Umbilical cord (tissue), 2 donors: ENCODE data around the gene PGLYRP4. TPM values are rescaled to one million over a fixed set of nuclear protein-coding genes. Genes with fewer than 3 reads are reported as not detected.

Experiments
- DNase-seq: peaks from one replicate; pipeline ENCODE4 v3.0.0-alpha.2; 2015; ENCODE audit warnings: low spot score
- total RNA-seq: library from RNA; depleted of rRNA; stranded (reverse); fragments of >200 nt; gene quantifications from one replicate; pipeline ENCODE4 v1.2.3, GENCODE V29; 2014; ENCODE audit warnings: low replicate concordance; ENCODE audit not compliant: insufficient read depth

Gene PGLYRP4, protein sequence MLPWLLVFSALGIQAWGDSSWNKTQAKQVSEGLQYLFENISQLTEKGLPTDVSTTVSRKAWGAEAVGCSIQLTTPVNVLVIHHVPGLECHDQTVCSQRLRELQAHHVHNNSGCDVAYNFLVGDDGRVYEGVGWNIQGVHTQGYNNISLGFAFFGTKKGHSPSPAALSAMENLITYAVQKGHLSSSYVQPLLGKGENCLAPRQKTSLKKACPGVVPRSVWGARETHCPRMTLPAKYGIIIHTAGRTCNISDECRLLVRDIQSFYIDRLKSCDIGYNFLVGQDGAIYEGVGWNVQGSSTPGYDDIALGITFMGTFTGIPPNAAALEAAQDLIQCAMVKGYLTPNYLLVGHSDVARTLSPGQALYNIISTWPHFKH
- total RNA-seq, result 0.48 TPM

DNA sequence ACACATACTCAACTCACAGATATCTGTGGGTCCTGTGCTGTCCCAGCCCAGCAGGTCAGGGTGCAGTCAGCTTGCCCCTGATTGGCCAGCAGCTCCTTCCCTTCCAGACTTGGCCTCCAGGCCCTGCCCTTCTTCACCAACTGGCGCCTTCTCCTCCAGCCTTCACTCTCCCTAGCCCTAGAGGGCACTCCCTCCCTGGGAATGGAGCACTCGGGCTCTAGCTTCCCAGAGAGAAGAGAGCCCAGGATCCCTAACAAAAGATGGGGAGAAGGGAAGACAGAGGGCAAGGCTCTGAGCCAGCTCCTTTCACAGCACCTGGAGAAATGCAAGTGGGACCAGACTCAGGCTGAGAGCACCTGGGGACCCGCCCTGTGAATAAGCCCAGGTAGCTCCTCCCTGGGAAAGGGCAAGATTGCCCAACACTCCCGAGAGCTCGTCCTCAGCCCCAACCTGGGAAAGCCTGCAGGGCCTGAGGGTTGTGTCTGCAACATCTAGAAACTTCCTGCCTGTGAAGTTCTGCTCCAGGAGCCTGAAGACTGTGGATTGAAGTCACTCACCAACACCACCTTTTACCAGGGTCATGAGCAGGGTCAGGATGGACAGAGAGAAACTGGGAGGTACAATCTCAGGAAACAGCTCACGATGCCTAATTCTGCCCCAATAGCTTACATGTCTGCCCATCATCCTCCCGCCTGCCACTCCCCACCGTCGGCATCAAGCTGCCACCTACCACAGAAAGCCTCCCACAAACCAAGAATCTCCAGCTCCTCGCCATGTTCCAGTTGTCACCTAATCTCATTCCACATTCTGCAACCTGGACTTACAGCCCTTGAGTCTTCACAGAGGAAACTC lies at the start of gene PGLYRP4:
Gene PGLYRP4, minus strand, starts transcription at position 331 of the 852 bp plus-strand sequence. CDS start 909 bp downstream, outside the sequence.
- DNase-seq, result no peak

DNA sequence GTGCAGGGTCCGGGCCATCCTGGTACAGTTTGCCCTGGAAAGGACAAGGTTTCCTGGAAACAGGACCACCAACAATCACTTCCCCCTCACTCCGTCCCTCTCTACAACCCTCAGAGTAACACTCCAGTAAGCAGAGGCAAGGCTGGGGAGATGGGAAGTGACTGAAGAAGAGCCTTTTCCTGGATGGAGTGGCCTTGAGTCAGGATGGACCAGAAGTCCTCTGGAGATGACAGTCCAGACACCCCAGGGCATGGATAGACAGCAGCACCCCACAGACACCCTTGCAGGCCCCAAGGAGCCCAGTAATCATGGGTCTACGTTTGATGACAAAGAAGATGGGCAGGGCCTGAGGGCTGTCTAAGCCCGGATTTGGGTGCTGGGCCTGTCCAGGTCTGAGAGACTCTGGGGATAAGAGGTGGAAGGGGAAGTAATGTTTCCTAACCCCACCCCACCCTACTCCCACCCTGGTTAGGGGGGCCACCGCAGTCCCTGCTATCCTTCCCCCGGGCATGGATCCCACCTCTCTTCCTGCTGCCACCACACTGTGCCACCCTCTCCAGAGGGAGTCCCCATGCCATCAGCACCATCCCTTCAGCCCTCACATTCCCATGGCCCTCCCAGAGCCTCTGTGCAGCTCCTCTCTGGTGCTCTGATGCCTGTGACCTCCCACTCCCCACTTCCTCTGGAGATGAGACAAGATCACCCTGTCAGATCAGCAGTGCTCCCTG lies 49.4 kb upstream of the PGLYRP4 start:
- no peak for DNase-seq

DNA sequence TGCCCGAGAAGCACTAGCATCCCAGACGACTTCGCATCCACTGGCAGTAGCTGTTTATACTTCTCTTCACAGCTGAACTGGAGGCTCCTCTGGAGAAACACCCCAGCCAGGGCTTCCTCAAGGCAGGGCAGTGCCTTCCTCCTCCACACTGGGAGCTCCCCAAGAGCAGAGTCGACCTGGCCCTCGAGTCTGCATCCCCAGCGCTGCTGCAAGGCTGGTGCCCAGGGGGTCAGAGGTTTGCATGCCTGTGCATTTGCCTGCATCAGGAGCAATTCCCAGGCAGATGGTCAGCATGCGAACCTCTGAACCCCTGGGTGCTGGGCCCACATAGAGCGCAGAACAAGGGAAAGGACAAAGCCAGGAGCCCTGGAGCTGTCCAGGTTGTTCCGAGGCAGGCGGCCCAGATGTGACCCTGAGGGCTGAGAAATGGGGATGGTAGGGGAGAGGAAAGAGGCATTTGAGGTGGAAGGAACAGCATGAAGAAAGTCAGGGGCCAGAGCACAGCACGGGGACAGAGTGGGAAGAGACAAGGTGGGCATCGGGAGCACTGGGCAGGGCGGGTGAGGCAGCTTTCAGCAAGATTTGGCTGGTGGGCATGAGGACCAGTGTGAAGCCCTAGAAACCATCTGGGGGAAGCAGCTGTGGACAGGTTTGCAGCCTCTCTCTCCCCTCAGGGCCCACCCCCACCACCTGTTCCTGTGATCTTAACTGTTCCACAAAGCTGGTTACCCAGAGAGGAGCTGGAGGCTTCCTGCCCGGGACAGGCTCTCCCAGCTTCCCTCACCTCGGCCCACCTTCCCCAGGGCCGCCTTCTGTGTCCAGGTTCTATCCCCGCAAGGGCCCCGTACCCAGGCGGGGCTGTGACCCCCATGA lies 48.6 kb upstream of the PGLYRP4 start:
- no peak for DNase-seq

DNA sequence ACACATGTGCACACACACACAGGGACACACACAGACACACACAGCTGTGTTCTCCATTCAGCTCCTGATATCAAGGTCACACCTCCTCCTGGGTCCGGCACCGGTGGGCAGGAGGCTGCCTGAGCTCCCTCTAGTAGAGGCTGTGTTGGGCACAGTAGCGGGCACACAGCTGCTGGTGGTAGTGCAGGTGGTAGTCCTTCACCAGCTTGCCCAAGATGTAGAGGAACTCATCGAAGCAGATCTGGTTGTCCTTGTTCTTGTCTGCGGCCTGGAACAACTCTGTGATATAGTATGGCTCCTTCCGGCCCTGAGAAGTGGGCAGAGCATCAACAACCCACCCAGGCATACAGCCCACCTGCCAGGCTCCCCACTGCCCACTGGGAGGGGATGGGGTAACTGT lies 47.8 kb upstream of the PGLYRP4 start:
- DNase-seq, result no peak

DNA sequence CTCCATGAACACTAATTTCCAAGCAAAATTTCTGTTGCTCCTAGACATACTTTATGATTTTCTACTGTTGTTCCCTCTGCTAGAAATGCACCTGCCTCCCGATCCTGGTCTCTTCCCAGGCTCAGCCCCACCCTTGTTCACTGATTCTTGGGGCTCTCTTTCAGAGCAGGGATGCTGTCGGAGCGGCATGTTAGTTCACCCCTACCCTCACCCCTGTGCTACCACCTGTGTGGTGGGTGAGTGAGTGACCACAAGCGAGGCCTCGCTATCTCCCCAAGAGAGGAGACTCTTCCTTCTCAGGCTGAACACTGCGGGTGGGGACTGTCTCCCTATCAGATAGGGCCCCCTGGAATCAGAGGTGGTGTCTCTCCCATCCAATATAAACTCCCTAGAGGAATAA lies 47.1 kb upstream of the PGLYRP4 start:
- no peak for DNase-seq

DNA sequence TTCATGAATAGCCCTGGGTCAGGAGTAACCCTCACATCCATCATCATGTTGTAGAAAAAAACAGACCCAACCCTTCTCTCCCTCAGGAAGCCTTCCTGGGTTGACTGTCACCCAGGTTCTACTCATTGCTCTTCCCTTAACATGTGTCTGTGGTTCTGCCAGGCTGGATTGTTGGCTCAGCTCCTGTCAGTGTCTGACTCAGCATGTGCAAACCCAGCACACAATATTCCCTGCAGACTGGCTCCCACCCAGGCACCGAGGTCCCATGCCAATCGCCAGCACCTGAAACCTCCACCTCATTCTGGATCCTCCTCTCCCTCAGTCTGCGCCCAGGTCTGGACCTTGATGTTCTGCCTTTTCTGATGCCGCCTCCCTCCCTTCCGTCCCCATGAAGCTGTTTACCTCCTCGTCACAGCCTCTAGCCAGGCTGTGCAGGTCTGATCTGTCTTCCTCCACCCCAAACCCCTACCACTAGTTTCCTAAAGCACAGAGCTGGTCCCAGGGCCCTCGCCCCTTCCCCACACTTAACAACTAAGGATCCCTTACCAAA lies 46.6 kb upstream of the PGLYRP4 start:
- DNase-seq, result no peak

DNA sequence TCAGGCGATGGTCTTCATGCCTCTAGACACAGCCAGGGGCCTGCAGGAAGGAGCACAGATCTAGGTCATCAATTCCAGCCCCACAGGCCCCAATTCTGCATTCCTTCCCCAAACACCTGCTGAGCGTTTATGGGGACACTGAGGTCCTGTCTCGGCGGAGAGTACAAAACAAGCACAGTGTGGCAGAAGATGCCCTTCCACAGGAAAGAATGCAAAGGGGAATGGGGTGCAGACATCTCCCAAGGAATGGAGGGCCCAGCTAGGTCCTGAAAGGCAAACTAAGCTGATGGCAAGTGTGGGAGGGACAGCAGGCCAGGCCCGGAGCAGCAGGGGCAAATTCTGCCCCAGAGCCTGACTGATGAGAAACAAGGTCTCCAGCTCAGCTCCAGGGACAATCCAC lies 45.8 kb upstream of the PGLYRP4 start:
- no peak for DNase-seq

DNA sequence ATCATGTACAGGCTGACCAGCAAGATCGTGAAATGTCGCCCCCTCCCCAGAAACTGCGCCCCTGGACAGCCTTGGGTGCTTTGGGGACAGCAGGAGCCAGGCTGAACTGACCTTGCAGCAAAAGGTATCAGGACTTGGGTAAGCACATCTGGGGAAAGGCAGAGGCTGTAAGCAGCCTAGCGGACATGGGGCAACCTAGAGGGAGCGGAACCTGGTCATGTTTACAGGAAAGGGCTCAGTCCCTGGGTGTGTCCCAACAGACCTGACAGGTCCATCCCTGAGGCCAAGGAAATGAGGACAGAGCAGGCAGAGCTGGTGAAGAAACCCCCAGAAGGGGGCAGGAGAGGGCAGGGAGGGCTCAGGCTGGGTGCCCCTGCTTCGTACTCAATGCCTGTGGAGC lies 45.3 kb upstream of the PGLYRP4 start:
- DNase-seq, result no peak

DNA sequence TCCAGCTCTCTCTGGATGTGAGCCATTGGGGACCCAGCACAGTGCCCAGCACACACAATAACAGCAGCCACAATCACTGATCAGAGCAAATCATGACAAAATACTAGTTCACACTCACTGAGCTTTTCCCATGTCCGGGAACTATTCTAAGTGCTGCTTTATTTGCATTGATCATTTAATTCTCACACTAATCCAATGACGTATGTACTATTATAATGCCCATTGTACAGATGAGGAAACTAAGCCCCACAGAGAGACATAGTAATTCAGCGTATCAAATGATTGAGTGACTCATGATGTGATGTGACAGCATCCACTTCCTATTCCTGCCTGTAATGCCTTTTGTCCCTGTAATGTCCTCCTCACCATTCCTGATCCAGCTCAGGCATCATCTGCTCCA lies 44.2 kb upstream of the PGLYRP4 start:
- no peak for DNase-seq

DNA sequence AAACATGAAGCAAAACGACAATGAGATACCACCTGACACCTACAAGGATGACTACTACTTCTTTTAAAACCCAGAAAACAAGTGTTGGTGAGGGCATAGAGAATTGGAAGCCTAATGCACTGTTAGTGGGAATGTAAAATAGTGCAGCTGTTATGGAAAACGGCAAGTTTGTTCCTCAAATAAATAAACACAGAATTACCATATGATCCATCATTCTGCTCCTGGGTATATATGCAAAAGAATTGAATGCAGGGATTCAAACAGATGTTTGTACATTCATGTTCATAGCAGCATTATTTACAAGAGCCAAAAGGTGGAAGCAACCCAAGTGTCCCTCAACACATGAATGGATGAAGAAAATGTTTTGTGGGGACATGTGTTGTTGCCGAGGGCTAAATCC lies 43.6 kb upstream of the PGLYRP4 start:
- no peak for DNase-seq

DNA sequence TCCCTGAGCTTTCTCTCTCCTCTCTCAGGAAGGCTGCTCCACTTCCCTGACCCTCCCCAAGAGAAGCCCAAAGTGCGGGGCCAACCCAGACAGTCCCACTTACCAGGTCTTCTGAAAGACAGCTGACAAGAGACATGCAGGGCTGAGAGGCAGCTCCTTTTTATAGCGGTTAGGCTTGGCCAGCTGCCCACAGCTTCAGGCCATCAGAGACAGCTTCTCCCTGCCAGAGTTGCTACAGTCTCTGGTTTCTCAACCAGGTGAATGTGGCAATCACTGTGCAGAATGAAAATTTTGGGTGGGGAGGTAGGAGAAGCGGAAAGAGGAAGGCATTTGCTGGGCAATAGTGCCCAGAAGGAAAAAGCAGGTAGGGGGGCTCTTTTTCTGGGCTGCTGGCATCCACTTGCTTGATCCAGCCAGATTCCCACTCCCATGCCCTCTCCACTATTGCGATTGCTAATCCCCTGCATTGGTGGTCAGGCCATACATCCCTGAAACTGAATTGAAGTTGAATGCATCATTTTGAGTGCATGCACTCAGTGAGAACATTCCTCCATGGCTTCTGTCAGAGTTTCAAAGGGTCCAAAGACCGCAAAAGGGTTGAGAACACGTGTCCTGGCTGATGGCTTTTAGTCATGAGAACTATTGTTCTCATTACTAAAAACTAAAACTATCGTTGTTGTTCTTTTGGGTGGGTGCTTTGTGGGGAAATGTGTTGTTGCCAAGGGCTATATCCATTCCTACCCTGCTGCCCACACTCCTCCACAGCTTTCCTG lies 42.5 kb upstream of the PGLYRP4 start, which contains the start of gene S100A8:
Gene S100A8, minus strand, starts transcription at position 136 of the 773 bp plus-strand sequence. CDS start 538 bp downstream, outside the sequence.
- peak; percentile 11 for DNase-seq

DNA sequence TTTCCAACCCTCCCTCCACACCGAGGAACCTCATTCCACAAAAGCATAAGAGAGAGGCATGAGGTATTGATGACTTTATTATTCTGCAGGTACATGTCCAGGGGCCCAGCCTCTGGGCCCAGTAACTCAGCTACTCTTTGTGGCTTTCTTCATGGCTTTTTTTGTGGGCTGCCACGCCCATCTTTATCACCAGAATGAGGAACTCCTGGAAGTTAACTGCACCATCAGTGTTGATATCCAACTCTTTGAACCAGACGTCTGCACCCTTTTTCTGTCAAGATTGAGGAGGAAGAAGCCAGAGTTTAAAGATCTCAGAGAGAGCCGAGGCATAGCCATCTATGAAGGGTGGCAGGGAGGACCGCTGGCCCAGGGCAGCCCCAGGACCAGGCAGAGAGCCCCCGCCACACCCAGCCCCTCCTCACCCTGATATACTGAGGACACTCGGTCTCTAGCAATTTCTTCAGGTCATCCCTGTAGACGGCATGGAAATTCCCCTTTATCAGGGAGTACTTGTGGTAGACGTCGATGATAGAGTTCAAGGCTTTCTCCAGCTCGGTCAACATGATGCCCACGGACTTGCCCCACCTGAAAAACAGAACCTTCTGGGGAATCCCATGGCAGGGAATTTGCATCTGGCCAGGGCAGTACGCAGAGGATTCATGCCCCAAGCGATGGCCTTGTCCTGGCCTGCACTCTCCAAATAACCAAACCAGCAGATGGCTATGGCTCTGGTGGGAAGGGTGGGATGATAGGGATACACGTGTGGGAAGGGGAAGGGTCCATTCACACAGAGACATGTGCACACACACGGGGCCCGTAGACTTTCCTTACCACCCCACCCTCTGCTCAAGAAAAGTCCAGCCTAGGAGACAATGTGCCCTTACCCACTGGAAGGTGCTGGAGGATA lies 41.6 kb upstream of the PGLYRP4 start:
- no peak for DNase-seq

DNA sequence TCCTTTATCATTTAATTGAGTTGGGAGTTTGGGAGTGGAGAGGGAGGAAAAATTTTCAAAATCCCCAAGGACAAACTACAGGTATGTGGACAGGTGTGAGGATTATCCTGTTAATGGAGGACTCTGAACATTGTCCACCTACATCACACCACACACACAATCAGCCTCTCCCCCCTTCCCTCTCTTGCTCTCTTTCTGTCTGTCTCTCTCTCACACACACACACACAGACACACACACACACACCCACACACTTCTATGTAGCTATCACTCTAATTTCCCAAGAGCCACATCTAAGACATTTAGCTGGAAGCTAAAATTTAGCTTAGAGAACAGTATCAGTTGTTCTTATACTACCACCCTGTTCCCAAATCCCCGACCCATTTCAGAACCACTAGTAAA lies 40.8 kb upstream of the PGLYRP4 start:
- no peak for DNase-seq

DNA sequence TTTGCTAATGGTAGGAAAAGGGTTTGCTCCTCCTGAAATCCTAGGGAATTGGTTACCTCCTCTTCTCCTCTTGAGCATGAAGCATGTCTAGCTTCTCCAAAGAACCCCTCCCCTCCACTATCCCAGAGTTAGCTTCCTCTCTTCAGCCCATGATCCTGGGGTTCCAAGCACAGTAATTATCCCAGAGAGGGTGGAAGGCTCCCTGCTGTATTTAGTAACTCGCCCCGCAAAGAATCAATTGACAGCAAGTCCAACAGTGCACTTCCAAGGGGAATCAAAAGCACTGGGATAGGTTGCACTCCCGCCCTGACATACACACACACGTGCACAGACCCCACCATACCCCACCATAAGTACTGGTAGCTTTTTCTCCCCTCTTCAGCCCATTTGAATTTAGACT lies 39.1 kb upstream of the PGLYRP4 start:
- no peak for DNase-seq

DNA sequence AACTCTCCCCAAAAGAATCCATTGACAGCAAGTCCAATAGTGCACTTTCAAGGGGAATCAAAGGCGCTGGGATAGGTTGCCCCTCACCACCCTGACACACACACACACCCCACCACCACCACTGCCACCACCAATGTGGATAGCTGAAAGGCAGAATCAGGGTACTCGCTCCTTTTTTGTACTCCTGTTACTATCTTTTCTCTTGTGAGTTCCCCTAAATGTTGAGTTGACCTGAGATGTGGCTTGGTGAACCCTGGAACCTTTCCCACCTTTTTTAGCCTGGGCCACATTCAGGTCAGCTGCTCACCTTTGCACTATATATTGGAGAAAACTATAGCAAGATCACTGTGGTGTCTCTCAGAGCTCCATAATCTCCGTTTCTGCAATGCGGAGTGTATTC lies 38.4 kb upstream of the PGLYRP4 start:
- DNase-seq, result no peak

DNA sequence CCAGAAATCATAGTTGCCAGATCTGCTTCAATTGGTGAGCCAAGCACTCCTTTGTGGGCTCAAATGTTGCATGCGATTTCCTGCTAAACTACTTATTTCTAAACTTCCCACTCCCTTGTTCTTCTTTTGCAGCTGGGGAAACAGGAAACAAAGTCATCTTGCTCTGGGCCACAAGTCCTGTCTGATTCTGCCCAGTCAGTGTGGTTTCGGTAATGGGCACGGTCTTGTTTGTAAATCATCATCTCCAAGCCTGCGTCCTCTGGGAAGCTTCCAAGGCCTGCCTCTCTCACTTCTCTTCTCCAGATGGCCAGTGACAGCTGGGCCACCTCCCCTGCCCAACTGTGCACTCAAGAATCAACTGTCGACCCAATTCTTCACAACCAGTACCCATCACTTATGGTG lies 37.9 kb upstream of the PGLYRP4 start:
- DNase-seq, result peak; percentile 22

DNA sequence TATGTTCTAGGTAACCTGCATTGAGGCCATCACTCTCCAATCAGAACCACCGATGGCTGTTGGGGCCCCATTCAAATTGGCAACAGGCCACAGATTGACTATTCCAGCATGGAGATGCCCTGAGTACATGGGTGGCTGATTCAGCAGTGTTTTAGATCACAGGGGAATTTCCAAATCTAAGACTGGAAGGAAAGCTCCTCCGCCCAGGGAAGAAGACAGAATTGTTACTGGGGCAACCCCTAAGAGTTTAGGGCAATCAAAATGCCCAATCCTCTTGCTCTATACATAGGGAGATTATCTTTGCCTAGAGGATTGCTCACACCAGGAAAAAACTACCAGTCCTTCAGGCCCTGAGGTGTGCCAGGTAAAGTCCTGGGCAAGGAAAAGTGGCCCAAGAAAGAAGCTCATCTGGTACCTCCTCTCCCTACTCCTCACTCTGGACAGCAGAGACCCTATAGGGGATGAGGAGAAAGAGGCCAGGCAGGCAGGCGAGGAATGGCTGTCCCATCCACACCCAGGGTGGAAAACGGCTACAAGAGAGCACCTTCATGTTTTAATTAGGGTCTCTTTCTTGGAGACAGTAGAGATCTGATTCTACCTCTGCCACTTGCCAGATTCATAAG lies 36.4 kb upstream of the PGLYRP4 start:
- DNase-seq, result no peak

DNA sequence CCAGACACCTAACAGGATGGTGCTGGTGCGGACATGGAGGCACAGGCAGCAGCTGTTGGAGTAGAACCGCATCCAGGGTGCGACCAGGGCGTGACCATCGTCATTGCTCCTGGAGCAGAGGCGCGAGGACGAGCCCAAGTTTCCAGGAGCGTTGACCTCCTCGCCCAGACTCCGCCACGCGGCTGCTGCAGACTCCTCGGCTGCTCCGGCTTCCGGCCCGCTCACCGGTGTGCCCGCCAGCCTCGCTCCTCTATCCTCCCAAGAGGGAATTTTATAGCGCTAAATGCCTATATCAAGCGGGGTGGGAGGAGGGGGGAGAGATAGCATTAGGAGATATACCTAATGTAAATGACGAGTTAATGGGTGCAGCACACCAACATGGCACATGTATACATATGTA lies 32.1 kb upstream of the PGLYRP4 start:
- no peak for DNase-seq
